HCT116 (cell line): ENCODE results near the gene CACNA1F. TPM values are rescaled to one million over a fixed set of nuclear protein-coding genes. Genes with fewer than 3 reads are reported as not detected.

Source experiments
- ATAC-seq: fragments of 200-7000 bp; cut with Tn5 transposase; 2 replicates; pipeline ENCODE4 v1.9.1; 2020; ENCODE audit warnings: mild to moderate bottlenecking, moderate library complexity
- BruUV-seq: library from RNA; stranded (reverse); fragments of 400-500 nt; replicated peaks from 2 replicates; lab custom pipeline; 2021; lab: Mats Ljungman, UMichigan
- CTCF ChIA-PET: fragments of 300-600 bp; sonication (Branson Sonifier 250); formaldehyde crosslinking; loops from one replicate; lab custom pipeline; 2021; ENCODE audit warnings: antibody characterized with exemption; lab: Charles Lee
- POLR2A ChIA-PET: fragments of 300-600, 350-600 bp; sonication (Branson Sonifier 250); formaldehyde crosslinking; loops from one replicate; lab custom pipeline; 2021; ENCODE audit warnings: antibody characterized with exemption; lab: Charles Lee
- RAD21 ChIA-PET, 2 experiments: fragments of 300-600 bp; sonication (Branson Sonifier 250); formaldehyde crosslinking; loops; one replicate each; lab custom pipeline; 2023; ENCODE audit warnings: low total read pairs in 2 of 2; ENCODE audit not compliant: uncharacterized antibody in 2 of 2, unreplicated experiment in 2 of 2, low non-redundant PET in 1 of 2; lab: Charles Lee
- DNase-seq: peaks from one replicate; pipeline ENCODE4 v3.0.0-alpha.2; 2010; ENCODE audit warnings: low read depth, low spot score
- H2AFZ ChIP-seq: fragments of 200-600 bp; shearing (Covaris generic), sonication (generic); 2 replicates; pipeline ENCODE4 v1.6.1; 2017; ENCODE audit warnings: low read depth, mixed run types, mixed read lengths, antibody characterized with exemption, low read length; ENCODE audit not compliant: poor library complexity, severe bottlenecking
- H3K27ac ChIP-seq: 2 replicates; pipeline ENCODE4 v1.5.1; 2012; ENCODE audit warnings: low read depth, low read length
- H3K27me3 ChIP-seq: fragments of 200-600 bp; sonication (generic); 2 replicates; pipeline ENCODE4 v1.6.1; 2016; ENCODE audit warnings: mixed run types, low read length, mixed read lengths; ENCODE audit not compliant: insufficient read depth
- H3K36me3 ChIP-seq, 2 experiments: fragments of 200-500 bp in 1 of 2; fragments of 200-600 bp in 1 of 2; sonication (Bioruptor generic) in 1 of 2; sonication (generic) in 1 of 2; 2 replicates each; pipeline versions ENCODE4 v1.5.1 to v1.6.1; 2014 to 2016; ENCODE audit warnings: low read length in 2 of 2, inconsistent platforms in 1 of 2, mixed read lengths in 1 of 2, mixed run types in 1 of 2; ENCODE audit not compliant: insufficient read depth in 2 of 2, control insufficient read depth in 1 of 2
- H3K4me1 ChIP-seq, 2 experiments: fragments of 200-600 bp in 1 of 2; sonication (generic) in 1 of 2; 2 replicates each; pipeline versions ENCODE4 v1.5.1 to v1.6.1; 2012 to 2017; ENCODE audit warnings: low read length in 2 of 2, inconsistent platforms in 1 of 2, mild to moderate bottlenecking in 1 of 2, mixed read lengths in 1 of 2, mixed run types in 1 of 2, moderate library complexity in 1 of 2; ENCODE audit not compliant: insufficient read depth in 2 of 2, control insufficient read depth in 1 of 2
- H3K4me2 ChIP-seq: fragments of 200-600 bp; sonication (generic); 2 replicates; pipeline ENCODE4 v1.6.1; 2017; ENCODE audit warnings: mixed run types, low read length, mixed read lengths
- H3K4me3 ChIP-seq, 2 experiments: fragments of 200-600 bp in 1 of 2; sonication (generic) in 1 of 2; replicated peaks in 1 of 2; 2 replicates each; pipeline ENCODE4 v1.5.1; 2011 to 2016; ENCODE audit warnings: low read length in 2 of 2, control low read depth in 1 of 2, low read depth in 1 of 2, mild to moderate bottlenecking in 1 of 2, mixed read lengths in 1 of 2, mixed run types in 1 of 2
- H3K79me2 ChIP-seq: fragments of 200-600 bp; sonication (generic); 2 replicates; pipeline ENCODE4 v1.6.1; 2017; ENCODE audit warnings: mild to moderate bottlenecking, mixed run types, low read length, moderate library complexity, mixed read lengths; ENCODE audit not compliant: insufficient read depth
- H3K9ac ChIP-seq: fragments of 200-600 bp; sonication (generic); 2 replicates; pipeline ENCODE4 v1.6.1; 2016; ENCODE audit warnings: low read length, mixed read lengths
- H3K9me2 ChIP-seq: fragments of 200-600 bp; sonication (generic), shearing (Covaris generic); 2 replicates; pipeline ENCODE4 v1.6.1; 2017; ENCODE audit warnings: mixed run types, mild to moderate bottlenecking, moderate library complexity; ENCODE audit not compliant: insufficient read depth
- H3K9me3 ChIP-seq, 2 experiments: fragments of 200-500 bp in 1 of 2; fragments of 200-600 bp in 1 of 2; sonication (Bioruptor generic) in 1 of 2; sonication (generic) in 1 of 2; 2 replicates each; pipeline ENCODE4 v1.6.1; 2014 to 2017; ENCODE audit warnings: low read length in 2 of 2, mixed read lengths in 2 of 2, inconsistent platforms in 1 of 2, low read depth in 1 of 2, mild to moderate bottlenecking in 1 of 2, mixed run types in 1 of 2, moderate library complexity in 1 of 2; ENCODE audit not compliant: control insufficient read depth in 1 of 2, insufficient read depth in 1 of 2
- H4K20me1 ChIP-seq: fragments of 200-600 bp; sonication (generic), shearing (Covaris generic); 2 replicates; pipeline ENCODE4 v1.6.1; 2017; ENCODE audit warnings: mixed run types, mild to moderate bottlenecking, moderate library complexity; ENCODE audit not compliant: insufficient read depth
- ATF3 ChIP-seq: IDR thresholded peaks from 2 replicates; pipeline ENCODE4 v1.6.1; 2012
- CBX3 ChIP-seq: IDR thresholded peaks from 2 replicates; pipeline ENCODE4 v1.6.1; 2012; ENCODE audit warnings: low read depth
- CEBPB ChIP-seq: IDR thresholded peaks from 2 replicates; pipeline ENCODE4 v1.6.1; 2012; ENCODE audit warnings: low read depth
- CTCF ChIP-seq, 3 experiments: fragments of 200-600 bp in 1 of 3; sonication (generic) in 1 of 3; IDR thresholded peaks in 2 of 3; conservative IDR thresholded peaks in 1 of 3; 2 replicates each; pipeline ENCODE4 v1.5.1; 2012 to 2017; ENCODE audit warnings: low read depth in 2 of 3, low read length in 2 of 3, antibody characterized with exemption in 1 of 3, borderline replicate concordance in 1 of 3, control low read depth in 1 of 3, mild to moderate bottlenecking in 1 of 3, mixed read lengths in 1 of 3, mixed run types in 1 of 3, moderate library complexity in 1 of 3; ENCODE audit not compliant: insufficient read depth in 1 of 3
- EGR1 ChIP-seq: IDR thresholded peaks from 2 replicates; pipeline ENCODE4 v1.6.1; 2012; ENCODE audit warnings: low read depth
- ELF1 ChIP-seq: IDR thresholded peaks from 2 replicates; pipeline ENCODE4 v1.6.1; 2012; ENCODE audit warnings: low read depth, borderline replicate concordance
- MAX ChIP-seq: IDR thresholded peaks from 2 replicates; pipeline ENCODE4 v1.6.1; 2012
- POLR2A ChIP-seq: IDR thresholded peaks from 2 replicates; pipeline ENCODE4 v1.7.0; 2011; ENCODE audit warnings: borderline replicate concordance; ENCODE audit not compliant: insufficient read depth, insufficient read length; ENCODE audit errors: extremely low read depth
- POLR2AphosphoS5 ChIP-seq: IDR thresholded peaks from 2 replicates; pipeline ENCODE4 v1.6.1; 2011; ENCODE audit warnings: mild to moderate bottlenecking, low read depth, low read length, moderate library complexity
- REST ChIP-seq: IDR thresholded peaks from 2 replicates; pipeline ENCODE4 v1.6.1; 2012; ENCODE audit warnings: low read depth
- TCF7L2 ChIP-seq: IDR thresholded peaks from 2 replicates; pipeline ENCODE4 v1.7.0; 2011; ENCODE audit warnings: borderline replicate concordance, inconsistent platforms; ENCODE audit not compliant: insufficient read depth, insufficient read length; ENCODE audit errors: extremely low read depth
- YY1 ChIP-seq: IDR thresholded peaks from 2 replicates; pipeline ENCODE4 v1.6.1; 2011; ENCODE audit warnings: low read length, low read depth, moderate library complexity, mild to moderate bottlenecking; ENCODE audit not compliant: insufficient replicate concordance; ENCODE audit errors: extremely low read depth
- ZNF274 ChIP-seq: fragments of 200-500 bp; sonication (Bioruptor generic); IDR thresholded peaks from 2 replicates; pipeline ENCODE4 v1.6.1; 2014; ENCODE audit warnings: mild to moderate bottlenecking, low read depth, low read length, inconsistent platforms
- intact Hi-C: fragments of 100-400 bp; cut with micrococcal nuclease; formaldehyde crosslinking; loops from 2 replicates; pipeline ENCODE4 v1.10.0; 2022
- total RNA-seq: library from RNA; stranded (reverse); gene quantifications from one replicate; pipeline ENCODE4 v1.2.1, GENCODE V29; 2021; ENCODE audit not compliant: unreplicated experiment

The CACNA1F gene
- total RNA-seq, 1 experiment from 2014 or later, result not detected

- no peak overlapping the region for H3K4me3 ChIP-seq
- ATAC-seq, result no peak
- CTCF ChIA-PET, result no interaction called here
- H3K27ac ChIP-seq, result no peak overlapping the region
- DNase-seq, result no peak
- no peaks in the 10 kb centered on the region for H4K20me1 ChIP-seq
- no TSS peak for BruUV-seq
- H3K27me3 ChIP-seq, result no peaks in the 10 kb centered on the region
- intact Hi-C loops, result no loop called here
- H3K4me2 ChIP-seq, result no peak overlapping the region
- RAD21 ChIA-PET, result no interaction called here
- H2AFZ ChIP-seq, result no peak overlapping the region
- no peaks in the 10 kb centered on the region for H3K9me3 ChIP-seq
- TF ChIP-seq TCF7L2, result no peak
- no peak for TF ChIP-seq POLR2AphosphoS5
- POLR2A ChIA-PET, result no interaction called here
- no peak overlapping the region for H3K9ac ChIP-seq
- H3K79me2 ChIP-seq, result no peaks in the 10 kb centered on the region
- H3K36me3 ChIP-seq, result no peaks in the 10 kb centered on the region
- H3K9me2 ChIP-seq, result no peaks in the 10 kb centered on the region
- H3K4me1 ChIP-seq, result peaks cover 0 to 8% of the 10 kb centered on the region in 2 experiments; a peak in 1 of 4 replicates
Observed at GRCh38 chrX:49246541-49246940, 13.4 kb upstream of the CACNA1F start.

GRCh38 chrX:49244207-49244606 is 11.1 kb upstream of the CACNA1F start:
- ChIA-PET POLR2A (no interaction called here), RAD21 (no interaction called here), CTCF (no interaction called here)
- Histone ChIP-seq H3K27ac (no peak overlapping the region), H3K4me1 (peaks cover 0 to 8% of the 10 kb centered on the region in 2 experiments; a peak in 1 of 4 replicates), H3K36me3 (no peaks in the 10 kb centered on the region), H3K4me2 (no peak overlapping the region), H3K9me3 (no peaks in the 10 kb centered on the region), H3K79me2 (no peaks in the 10 kb centered on the region), H2AFZ (no peak overlapping the region), H4K20me1 (no peaks in the 10 kb centered on the region), H3K9ac (no peak overlapping the region), H3K9me2 (no peaks in the 10 kb centered on the region), H3K27me3 (no peaks in the 10 kb centered on the region), H3K4me3 (no peak overlapping the region)
- no TSS peak for BruUV-seq
- ATAC-seq (no peak), DNase-seq (no peak)
- intact Hi-C loops, result no loop called here
- TF ChIP-seq ATF3 (no peak), YY1 (no peak), ELF1 (no peak), POLR2AphosphoS5 (no peak), POLR2A (no peak), CBX3 (no peak), CTCF (IDR thresholded peaks at IDR 0.05 in 2 of 3, conservative IDR thresholded peaks at IDR 0.05 in 1 of 3; ENCODE audit: borderline replicate concordance in 1 of 3, insufficient read depth in 1 of 3, low read depth in 2 of 3, low read length in 2 of 3) (no peak), ZNF274 (no peak), EGR1 (no peak), REST (no peak), CEBPB (no peak), MAX (no peak)
